Subcutaneous adipose tissue (tissue), 4 donors: ENCODE data around the gene SLC7A14. TPM values are rescaled to one million over a fixed set of nuclear protein-coding genes. Genes with fewer than 3 reads are reported as not detected.

Experiments
- total RNA-seq, 4 donors: library from RNA; depleted of rRNA; stranded (reverse); fragments of >200 nt; gene quantifications; one replicate each; pipeline ENCODE4 v1.1.0, GENCODE V29; 2016
- TF ChIP-seq, protein P1 (sequence below): fragments of 450-650 bp; IDR thresholded peaks from one replicate; pipeline ENCODE4 v1.5.1; 2016; ENCODE audit warnings: low read depth, mild to moderate bottlenecking, control low read depth, antibody characterized with exemption, moderate library complexity

The SLC7A14 gene
- total RNA-seq, 4 donors from 2014 or later: not detected

DNA sequence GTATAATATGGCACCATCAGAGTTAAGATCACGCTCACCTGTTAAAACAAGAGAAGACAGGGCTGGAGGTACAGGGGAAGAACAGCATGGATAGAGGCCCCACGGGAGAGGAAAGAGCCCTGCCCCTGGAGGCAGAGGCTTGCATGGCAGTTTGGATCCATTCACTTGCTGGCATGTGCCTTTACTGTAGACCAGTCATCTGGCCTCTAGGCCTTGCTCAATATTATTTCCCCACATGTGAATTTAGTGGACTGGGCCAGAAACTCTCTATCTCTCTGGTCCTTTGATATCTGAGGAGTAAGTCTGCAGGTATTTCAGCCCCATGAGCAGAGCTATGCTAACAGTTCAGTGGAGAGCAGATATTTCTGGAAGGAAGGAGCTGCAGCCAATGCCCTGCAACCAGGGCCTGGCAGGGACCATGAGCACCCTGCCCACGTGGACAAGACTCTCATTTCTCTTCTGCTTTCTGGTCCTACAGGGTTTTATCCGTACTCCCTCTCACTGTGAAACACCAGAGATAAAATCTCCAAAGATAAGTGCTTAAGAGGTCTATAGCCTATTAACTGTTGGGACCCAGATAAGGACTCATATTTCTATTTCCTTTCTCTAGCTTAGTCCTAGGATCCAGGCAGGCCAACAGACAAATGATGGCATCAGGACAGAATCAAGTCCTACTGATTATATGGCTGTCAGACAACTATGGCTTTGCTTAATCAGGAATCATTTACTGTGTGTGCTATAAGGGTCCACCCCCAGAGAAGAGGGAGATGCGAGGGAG is 102.2 kb downstream of the SLC7A14 start:
- TF ChIP-seq, protein P1, sequence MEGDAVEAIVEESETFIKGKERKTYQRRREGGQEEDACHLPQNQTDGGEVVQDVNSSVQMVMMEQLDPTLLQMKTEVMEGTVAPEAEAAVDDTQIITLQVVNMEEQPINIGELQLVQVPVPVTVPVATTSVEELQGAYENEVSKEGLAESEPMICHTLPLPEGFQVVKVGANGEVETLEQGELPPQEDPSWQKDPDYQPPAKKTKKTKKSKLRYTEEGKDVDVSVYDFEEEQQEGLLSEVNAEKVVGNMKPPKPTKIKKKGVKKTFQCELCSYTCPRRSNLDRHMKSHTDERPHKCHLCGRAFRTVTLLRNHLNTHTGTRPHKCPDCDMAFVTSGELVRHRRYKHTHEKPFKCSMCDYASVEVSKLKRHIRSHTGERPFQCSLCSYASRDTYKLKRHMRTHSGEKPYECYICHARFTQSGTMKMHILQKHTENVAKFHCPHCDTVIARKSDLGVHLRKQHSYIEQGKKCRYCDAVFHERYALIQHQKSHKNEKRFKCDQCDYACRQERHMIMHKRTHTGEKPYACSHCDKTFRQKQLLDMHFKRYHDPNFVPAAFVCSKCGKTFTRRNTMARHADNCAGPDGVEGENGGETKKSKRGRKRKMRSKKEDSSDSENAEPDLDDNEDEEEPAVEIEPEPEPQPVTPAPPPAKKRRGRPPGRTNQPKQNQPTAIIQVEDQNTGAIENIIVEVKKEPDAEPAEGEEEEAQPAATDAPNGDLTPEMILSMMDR: no peak

DNA sequence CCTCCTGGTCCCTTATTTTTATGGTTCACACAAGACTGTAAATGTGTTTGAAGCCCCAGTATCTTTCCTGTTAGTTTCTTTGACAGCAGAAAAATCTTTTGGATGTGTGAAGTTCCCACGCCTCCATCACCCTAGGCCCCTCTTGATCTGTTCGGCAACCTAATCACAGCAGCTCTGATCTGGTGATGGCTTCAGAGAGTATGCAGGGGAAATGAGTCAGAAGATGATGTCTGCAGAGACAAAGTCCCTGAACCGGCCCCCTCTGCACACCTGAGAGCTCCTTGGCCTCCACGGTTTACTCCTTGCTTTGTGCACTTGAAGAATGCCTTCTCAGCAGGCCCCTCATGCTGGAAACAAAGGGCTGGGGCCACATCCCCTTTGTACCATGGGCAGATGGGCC is 103.7 kb downstream of the SLC7A14 start:
- TF ChIP-seq, protein P1: no peak

DNA sequence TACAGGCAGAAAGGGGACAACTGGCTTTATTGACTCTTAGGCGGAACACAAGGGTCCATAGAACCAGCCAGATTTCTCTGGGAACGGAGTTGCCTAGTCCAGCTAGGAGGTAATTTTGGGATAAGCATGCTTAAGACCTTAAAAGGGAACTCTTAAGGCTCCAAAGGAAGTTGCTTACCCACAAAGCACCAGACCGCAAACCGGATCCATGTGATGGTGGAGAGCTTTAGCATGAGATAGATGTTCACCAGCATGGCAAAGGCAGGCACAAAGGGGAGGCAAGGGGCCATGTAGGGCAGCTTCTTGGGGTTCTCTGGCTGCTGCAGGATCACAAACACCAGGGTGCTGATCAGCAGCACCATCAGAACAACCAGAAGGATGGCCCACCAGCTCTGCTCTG is 105.8 kb downstream of the SLC7A14 start:
- TF ChIP-seq, protein P1: no peak

DNA sequence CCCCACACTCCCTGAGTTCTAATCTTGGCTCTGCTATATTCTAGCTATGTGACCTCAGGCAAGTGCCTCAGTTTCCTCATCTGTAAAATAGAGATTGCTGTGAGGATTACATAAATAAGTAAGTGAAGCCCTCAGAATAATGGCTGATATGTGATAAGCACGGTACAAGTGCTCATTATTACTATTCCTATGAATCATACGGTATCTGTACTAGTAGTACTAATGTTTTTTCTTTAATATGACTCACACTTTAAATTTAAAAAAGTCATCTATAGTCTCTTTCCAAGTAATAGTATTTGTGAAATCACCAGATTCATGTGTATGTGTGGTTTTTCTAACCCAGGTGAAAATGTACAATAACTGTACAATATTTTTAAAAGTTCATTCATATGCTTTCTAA is 108.5 kb downstream of the SLC7A14 start:
- TF ChIP-seq, protein P1: no peak

DNA sequence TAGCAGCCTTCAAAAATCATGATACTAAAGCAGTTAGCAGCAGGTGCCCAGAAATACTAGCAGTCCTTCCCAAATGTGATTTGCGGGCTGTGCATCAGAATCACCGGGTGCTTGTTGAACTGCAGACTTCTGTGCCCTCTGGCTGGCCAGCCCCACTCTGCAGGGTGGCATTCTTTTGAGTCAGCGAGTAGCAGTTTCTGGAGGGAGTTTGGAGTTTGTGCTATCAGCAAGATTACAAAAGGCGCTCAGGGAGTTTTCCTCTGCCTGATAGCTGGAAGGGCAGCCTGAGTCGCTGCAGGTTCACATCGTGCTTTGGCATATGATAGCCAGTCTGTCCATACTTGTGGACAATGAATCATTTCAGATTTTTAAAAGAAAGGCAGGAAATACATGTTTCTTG is 109.6 kb downstream of the SLC7A14 start:
- TF ChIP-seq, protein P1: no peak

DNA sequence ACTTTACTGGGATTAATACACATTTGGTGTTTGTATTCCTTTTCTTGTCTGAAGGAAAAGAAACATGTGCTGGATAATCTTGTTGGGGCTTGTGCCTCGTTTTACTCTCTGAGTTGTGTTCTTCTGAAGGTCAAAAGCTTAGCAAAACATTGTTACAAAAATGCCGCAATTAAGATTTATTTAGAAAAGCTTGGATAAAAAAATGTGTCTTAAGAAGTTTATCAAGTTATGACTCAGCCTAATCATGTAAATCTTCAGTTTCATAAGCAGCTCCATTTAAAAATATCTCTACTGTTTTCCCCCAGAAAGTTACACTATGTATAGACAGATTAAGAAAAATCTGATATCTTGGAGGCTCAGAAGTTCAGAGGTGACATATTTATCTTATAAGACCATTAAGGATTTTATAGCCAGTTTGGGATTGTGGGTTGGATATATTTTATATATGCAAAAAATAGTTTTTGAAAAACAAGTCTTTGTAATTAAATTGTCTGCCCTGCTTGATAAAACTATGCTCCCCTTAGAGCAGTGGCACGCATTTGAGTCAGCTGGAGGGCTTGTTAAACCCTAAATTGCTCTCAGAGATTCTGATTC is 110.7 kb downstream of the SLC7A14 start:
- TF ChIP-seq, protein P1: no peak

DNA sequence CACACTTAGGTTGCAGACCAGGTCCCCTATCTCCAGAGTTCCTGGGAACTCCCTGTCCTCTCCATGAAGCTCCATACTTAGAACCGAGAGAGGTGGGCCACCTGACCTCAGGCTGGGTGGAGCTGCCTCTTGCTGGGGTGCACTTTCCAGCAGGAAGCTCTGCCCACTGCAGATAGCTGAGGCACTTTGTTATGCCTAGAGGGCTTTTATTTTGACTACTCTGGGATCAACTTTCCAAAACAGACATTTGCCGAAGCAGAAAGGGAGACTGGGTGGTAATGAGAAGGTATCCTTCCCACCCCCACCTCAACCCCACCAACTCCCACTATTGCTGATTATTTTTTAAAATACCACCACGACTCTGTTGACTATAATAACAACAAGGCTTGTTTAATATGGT is 112.5 kb downstream of the SLC7A14 start:
- TF ChIP-seq, protein P1: no peak
